HepG2 (cell line): ENCODE data around the gene PKP1.

Experiments used
- CHD4 ChIP-seq: fragments of 200-600 bp; sonication (generic); IDR thresholded peaks from 2 replicates; pipeline ENCODE4 v1.7.0; 2017; ENCODE audit warnings: mild to moderate bottlenecking, low read length, borderline replicate concordance
- PREB ChIP-seq: sonication (generic); formaldehyde crosslinking; IDR thresholded peaks from 2 replicates; pipeline ENCODE4 v1.4.0; 2020; ENCODE audit warnings: missing genetic modification reagents
- PRMT3 ChIP-seq: sonication (generic); formaldehyde crosslinking; IDR thresholded peaks from 2 replicates; pipeline ENCODE4 v1.8.1; 2022; ENCODE audit warnings: low read depth, mild to moderate bottlenecking, moderate library complexity, missing genetic modification reagents, borderline replicate concordance
- RELA ChIP-seq: sonication (generic); formaldehyde crosslinking; IDR thresholded peaks from 2 replicates; pipeline ENCODE4 v1.4.0; 2020; ENCODE audit warnings: missing genetic modification reagents
- SIN3A ChIP-seq: IDR thresholded peaks from 2 replicates; pipeline ENCODE4 v1.6.1; 2011; ENCODE audit warnings: low read depth, mild to moderate bottlenecking, control low read depth, low read length, borderline replicate concordance
- ZBTB33 ChIP-seq: sonication (generic); formaldehyde crosslinking; IDR thresholded peaks from 2 replicates; pipeline ENCODE4 v1.4.0; 2020; ENCODE audit warnings: missing genetic modification reagents
- ZHX1 ChIP-seq: sonication (generic); formaldehyde crosslinking; IDR thresholded peaks from 2 replicates; pipeline ENCODE4 v1.8.1; 2022; ENCODE audit warnings: low read depth, mild to moderate bottlenecking, missing genetic modification reagents
- ZNF484 ChIP-seq: sonication (generic); formaldehyde crosslinking; IDR thresholded peaks from 2 replicates; pipeline ENCODE4 v1.5.1; 2020; ENCODE audit warnings: mild to moderate bottlenecking, low read depth, missing genetic modification reagents, borderline replicate concordance
- TF ChIP-seq, protein P1 (sequence below): sonication (generic); formaldehyde crosslinking; IDR thresholded peaks from 2 replicates; pipeline ENCODE4 v1.5.0; 2020; ENCODE audit warnings: mild to moderate bottlenecking, missing genetic modification reagents, moderate library complexity

DNA sequence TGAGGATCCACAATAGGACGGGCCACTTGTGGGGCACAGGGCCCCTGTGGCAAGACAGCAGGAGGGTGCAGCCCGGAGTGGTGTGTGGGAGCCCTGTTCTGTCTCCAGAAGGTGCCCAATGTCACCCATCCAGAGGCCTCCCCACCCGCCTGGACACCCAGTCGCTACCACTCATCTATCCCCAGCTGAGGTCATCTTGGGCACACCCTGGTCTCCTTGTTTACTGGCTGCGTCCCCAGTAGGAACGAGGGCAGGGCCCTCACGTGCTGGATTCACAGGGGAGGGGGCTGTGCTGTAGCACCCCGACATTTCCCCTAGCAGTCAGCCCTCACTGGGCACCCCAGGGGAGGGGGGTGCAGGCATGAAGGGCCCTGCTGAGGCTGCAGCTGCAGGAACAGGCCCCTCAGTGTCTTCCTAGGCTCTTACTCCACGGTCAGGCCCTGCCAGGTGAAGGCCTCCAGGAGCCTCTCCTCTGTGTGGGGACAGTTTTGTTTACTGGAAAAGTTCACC lies 96.5 kb downstream of the PKP1 start:
- no peak for TF ChIP-seq SIN3A
- TF ChIP-seq PREB (CRISPR knock-in tag), result no peak
- TF ChIP-seq CHD4, result no peak
- no peak for TF ChIP-seq ZNF484 (CRISPR knock-in tag)
- TF ChIP-seq, protein P1, sequence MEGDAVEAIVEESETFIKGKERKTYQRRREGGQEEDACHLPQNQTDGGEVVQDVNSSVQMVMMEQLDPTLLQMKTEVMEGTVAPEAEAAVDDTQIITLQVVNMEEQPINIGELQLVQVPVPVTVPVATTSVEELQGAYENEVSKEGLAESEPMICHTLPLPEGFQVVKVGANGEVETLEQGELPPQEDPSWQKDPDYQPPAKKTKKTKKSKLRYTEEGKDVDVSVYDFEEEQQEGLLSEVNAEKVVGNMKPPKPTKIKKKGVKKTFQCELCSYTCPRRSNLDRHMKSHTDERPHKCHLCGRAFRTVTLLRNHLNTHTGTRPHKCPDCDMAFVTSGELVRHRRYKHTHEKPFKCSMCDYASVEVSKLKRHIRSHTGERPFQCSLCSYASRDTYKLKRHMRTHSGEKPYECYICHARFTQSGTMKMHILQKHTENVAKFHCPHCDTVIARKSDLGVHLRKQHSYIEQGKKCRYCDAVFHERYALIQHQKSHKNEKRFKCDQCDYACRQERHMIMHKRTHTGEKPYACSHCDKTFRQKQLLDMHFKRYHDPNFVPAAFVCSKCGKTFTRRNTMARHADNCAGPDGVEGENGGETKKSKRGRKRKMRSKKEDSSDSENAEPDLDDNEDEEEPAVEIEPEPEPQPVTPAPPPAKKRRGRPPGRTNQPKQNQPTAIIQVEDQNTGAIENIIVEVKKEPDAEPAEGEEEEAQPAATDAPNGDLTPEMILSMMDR, result no peak
- TF ChIP-seq ZBTB33 (CRISPR knock-in tag), result no peak
- no peak for TF ChIP-seq PRMT3 (CRISPR knock-in tag)
- TF ChIP-seq ZHX1, result no peak
- no peak for TF ChIP-seq RELA (CRISPR knock-in tag)
